OCI-LY3 (cell line): ENCODE measurements around the gene OGFOD1.

Experiments used
- CTCF ChIP-seq: fragments of 200-600, 300-600 bp; sonication (generic); IDR thresholded peaks from 2 replicates; pipeline ENCODE4 v1.5.1; 2014; ENCODE audit warnings: antibody characterized with exemption, low read length, low read depth
- EZH2phosphoT487 ChIP-seq: fragments of 200-600 bp; shearing (Covaris generic); IDR thresholded peaks from 2 replicates; pipeline ENCODE4 v1.6.1; 2018; ENCODE audit warnings: antibody characterized with exemption, mixed run types, low read depth

GRCh38 chr16:56462064-56462796, 10.9 kb downstream of the OGFOD1 start:
- TF ChIP-seq CTCF (no peak), EZH2phosphoT487 (no peak)
